Activated CD4-positive, CD25-positive, alpha-beta regulatory T cell (primary cell): ENCODE results near the gene MSI2.

ENCODE experiments used
- DNase-seq, 4 experiments: peaks; one replicate each; lab custom pipeline; 2025; lab: John Stamatoyannopoulos, UW

MSI2 gene

GRCh38 chr17:57721967-57722703, 465.8 kb downstream of the MSI2 start:
- no peak for DNase-seq

- DNase-seq, result no peak
Observed at GRCh38 chr17:57722704-57723043, 466.4 kb downstream of the MSI2 start.

DNA sequence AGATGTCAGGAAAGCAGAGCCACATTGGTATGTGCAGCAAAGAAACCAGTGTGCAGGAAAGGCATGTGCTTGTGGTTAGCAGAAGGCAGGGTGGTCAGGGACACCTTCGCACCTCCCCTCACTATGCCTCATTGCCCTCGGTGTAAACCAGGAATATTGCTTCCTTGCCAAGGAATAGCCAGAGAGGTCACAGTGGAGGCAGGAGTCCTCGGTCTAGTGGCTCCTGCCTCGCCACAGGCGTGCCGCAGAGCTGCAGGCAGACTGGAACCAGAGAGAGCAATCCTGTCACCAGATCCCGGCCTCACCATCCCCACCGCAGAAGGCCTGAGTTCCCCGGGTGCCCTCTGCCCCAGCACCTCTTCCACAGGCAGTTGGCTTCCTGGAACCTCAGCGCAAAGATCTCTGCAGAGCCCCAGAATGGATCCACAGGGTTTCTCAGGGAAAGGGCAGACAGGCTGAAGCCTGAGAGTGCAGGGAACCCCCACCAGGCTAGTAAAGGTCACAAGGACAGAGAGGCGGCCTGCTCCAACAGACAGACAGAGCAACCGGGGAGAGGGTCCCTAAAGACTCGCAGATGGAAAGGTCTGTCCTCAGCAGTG, 467.2 kb downstream of the MSI2 start:
- no peak for DNase-seq

DNA sequence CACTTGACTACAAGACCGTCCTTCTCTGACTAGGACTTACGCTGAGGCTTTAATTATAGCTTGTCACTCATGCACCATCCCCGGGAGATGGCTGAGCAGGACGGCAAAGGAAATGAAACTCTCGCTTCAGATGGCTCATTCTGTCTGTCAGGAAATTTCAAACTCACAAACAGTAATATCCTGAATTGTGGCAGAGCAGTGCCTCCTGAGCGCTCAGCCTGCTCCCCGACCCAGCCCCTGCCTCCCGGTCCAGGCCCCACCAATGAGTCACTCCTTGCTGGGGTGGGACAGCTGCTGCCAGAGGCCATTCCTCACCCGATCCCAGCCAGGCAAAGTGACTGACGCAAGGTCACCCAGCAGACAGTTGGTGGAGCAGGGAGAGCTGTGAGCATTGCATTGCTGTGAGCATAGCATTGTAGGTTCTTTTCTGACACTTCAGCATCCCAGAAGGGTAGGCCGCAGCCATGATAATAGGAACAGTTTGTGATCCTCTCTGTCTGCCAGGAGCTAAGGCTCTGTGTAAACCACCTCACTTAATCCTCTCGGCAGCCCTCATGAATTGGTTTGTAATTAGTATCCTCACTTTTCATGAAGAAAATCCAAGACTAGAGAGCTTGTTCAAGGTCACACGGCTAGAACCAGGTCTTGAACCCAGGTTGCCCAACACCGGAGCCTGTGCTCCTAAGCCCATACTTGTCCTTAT, 467.9 kb downstream of the MSI2 start:
- no peak for DNase-seq

GRCh38 chr17:57724729-57725125, 468.4 kb downstream of the MSI2 start:
- DNase-seq, result no peak

GRCh38 chr17:57726213-57726790, 470.0 kb downstream of the MSI2 start:
- no peak for DNase-seq

- DNase-seq, result no peak
Observed at GRCh38 chr17:57726838-57727237, 470.5 kb downstream of the MSI2 start.

DNA sequence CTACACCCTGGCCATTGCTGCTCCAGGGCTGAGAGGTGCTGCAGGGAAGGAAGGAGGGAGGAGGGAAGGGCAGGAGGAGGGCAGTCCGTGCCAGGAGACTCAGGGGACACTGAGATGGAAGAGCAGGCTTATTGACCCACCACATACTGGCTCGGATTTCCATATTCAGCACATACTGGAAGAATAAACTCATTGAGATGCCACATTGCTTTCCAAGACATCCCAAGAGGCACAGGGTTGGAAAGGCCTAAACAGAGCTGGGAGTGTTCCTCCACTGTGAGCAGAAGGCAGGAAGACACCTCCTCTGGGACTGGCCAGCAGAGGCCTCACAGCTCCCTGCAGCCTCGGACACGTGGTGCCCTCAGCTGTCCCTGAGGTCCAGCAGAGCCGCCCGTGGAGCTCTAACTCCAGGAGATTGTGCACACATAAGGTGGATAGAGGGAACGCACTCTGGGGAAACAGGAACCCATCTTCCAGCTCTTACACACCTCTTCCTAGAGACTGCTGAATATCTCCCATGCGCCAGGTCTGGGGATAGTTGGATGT, 471.4 kb downstream of the MSI2 start:
- DNase-seq, result no peak

DNA sequence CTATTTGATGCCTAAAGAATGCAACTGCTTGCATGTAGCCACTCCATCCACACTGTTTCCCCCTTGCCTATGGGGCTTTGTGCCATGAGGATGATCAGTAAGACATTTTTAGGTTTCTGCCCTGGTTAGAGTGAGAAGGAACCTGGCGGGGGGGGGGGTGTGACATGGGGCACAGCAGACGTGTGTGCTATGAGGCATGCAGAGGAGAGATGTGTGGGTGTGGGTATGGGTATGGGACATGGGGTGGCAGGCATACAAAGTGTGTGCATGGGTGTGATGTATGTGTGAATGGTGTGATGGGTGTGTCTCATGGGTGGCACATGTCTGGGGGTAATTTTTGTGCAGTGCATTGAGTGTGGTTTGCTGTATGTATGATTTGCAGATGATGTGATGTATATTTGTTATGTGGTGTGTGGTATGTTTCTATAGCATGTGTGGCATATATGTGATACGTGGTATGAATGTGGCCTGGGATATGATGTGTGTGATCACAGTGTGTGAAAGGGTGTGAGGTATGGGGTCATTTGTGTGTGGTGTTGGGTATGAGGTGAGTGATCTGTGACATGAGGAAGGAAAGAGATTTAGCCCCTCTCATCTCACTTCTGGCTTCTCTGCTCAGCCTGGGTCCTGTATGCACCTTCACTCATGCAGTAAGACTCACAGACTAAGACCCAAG, 473.8 kb downstream of the MSI2 start:
- DNase-seq, result no peak

GRCh38 chr17:57732062-57732461, 475.7 kb downstream of the MSI2 start:
- DNase-seq, result no peak

- DNase-seq, result no peak
Observed at GRCh38 chr17:57733085-57733484, 476.8 kb downstream of the MSI2 start.
